ENCODE measurements around the gene HIGD1B. TPM values are rescaled to one million over a fixed set of nuclear protein-coding genes. Genes with fewer than 3 reads are reported as not detected.

HIGD1B gene
- polyA plus RNA-seq, 1 donor from 2014 or later, result not detected

DNA sequence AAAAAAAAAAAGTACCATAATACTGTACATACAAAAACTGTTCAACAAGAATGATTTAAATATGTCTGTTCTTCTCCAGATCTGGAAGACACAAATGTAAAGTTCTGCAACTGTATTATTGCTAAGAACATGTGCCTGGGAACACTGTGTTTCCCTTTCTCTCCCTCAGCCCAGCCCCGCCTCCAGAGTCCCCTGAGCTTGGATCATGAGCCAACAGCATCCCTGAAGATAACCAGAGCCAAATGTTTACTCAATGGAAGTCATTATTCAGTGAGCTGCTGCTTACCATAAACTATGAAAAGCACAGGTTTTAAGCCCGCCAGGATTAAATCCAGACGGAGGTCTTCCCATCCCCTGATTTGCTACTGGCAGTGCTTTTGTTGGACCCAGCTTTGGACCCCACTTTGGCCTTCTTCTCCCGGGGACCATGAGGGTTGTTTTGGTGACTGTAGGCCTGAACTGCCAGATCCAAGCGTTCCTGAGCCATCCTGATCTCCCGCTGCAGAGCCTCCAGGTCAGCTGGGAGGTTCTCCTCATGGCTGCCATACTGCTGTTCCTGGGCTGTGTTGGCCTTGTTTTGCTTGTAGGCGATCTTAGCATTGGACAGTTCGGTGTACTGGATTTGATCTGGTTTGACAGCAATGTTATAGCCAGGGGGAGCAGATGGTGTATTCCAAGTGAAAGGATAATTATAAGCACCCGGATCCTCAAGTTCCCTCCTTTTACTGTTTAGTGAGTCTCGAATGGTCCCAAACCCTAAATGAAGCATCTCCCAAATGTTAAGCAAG is 43.2 kb upstream of the HIGD1B start:
- no peaks in the 10 kb centered on the region for H3F3A ChIP-seq (ENCODE audit: insufficient read depth, low read length, poor library complexity, severe bottlenecking)
- no peaks in the 10 kb centered on the region for H4K20me1 ChIP-seq (ENCODE audit: insufficient read depth)
- no peak overlapping the region for H3K4me3 ChIP-seq (ENCODE audit: low read length)
- H3K9ac ChIP-seq (ENCODE audit: low read length), result no peak overlapping the region
- no peak overlapping the region for H3K4me2 ChIP-seq (ENCODE audit: low read length)
- H3K9me3 ChIP-seq (ENCODE audit: low read length), result no peaks in the 10 kb centered on the region
- no peak overlapping the region for H3K27ac ChIP-seq (ENCODE audit: low read length)
- peaks cover 10% of the 10 kb centered on the region for H3K79me2 ChIP-seq (replicated peaks; ENCODE audit: insufficient read depth, low read length)
- no peak overlapping the region for H2AFZ ChIP-seq (ENCODE audit: low read depth, low read length)
- H3K9me2 ChIP-seq (ENCODE audit: insufficient read depth, low read length), result no peaks in the 10 kb centered on the region
- H3K36me3 ChIP-seq (ENCODE audit: insufficient read depth, low read length), result no peaks in the 10 kb centered on the region
- TF ChIP-seq EZH2 (IDR thresholded peaks at IDR 0.05; ENCODE audit: borderline replicate concordance, insufficient read depth, low read length, poor library complexity, severe bottlenecking) (no peak), SMC3 (conservative IDR thresholded peaks at IDR 0.05; ENCODE audit: poor library complexity) (no peak), TAF1 (IDR thresholded peaks at IDR 0.05; ENCODE audit: low read depth) (no peak), CTCF (IDR thresholded peaks at IDR 0.05; ENCODE audit: poor library complexity, severe bottlenecking) (no peak), RAD21 (conservative IDR thresholded peaks at IDR 0.05) (no peak), MXI1 (conservative IDR thresholded peaks at IDR 0.05; ENCODE audit: poor library complexity, severe bottlenecking) (no peak), POLR2AphosphoS5 (IDR thresholded peaks at IDR 0.05) (no peak), EP300 (conservative IDR thresholded peaks at IDR 0.05; ENCODE audit: poor library complexity, severe bottlenecking) (no peak)
- TF ChIP-seq, protein P1, sequence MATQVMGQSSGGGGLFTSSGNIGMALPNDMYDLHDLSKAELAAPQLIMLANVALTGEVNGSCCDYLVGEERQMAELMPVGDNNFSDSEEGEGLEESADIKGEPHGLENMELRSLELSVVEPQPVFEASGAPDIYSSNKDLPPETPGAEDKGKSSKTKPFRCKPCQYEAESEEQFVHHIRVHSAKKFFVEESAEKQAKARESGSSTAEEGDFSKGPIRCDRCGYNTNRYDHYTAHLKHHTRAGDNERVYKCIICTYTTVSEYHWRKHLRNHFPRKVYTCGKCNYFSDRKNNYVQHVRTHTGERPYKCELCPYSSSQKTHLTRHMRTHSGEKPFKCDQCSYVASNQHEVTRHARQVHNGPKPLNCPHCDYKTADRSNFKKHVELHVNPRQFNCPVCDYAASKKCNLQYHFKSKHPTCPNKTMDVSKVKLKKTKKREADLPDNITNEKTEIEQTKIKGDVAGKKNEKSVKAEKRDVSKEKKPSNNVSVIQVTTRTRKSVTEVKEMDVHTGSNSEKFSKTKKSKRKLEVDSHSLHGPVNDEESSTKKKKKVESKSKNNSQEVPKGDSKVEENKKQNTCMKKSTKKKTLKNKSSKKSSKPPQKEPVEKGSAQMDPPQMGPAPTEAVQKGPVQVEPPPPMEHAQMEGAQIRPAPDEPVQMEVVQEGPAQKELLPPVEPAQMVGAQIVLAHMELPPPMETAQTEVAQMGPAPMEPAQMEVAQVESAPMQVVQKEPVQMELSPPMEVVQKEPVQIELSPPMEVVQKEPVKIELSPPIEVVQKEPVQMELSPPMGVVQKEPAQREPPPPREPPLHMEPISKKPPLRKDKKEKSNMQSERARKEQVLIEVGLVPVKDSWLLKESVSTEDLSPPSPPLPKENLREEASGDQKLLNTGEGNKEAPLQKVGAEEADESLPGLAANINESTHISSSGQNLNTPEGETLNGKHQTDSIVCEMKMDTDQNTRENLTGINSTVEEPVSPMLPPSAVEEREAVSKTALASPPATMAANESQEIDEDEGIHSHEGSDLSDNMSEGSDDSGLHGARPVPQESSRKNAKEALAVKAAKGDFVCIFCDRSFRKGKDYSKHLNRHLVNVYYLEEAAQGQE (IDR thresholded peaks at IDR 0.05; ENCODE audit: borderline replicate concordance), result no peak
- no peaks in the 10 kb centered on the region for H3K27me3 ChIP-seq (ENCODE audit: insufficient read depth, low read depth, low read length)

DNA sequence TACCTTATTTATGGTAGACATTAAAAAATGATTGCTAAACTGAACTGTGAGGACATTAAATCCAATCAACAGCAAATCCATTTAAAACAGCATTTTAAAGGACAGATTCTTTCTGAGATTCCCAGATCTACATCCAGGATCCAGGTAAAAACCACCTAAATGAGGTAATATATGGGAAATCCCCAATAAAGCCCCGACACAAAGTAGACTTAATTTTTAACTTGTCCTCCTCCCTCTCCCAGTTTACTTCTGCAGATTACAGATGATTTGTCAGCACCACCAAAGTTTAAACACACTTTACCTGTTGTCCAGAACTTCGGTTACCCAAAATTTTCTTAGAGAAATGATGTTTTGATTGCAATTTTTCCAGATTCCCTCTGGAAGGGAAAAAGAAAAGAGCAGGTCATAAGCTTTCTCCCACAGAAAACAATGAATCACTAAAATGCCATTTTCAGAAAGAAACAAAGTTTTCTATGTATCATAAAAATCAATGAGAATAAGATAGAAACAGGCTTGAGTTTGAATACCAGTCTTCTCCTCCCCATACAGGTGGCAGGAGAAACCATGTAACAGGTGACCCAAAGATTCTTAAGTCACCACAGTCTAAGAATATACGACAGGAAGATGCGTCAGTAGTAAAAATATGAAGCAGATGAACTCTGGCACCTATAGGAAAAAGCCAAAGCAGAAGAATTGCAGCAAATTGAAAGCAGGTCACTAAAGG is 40.4 kb upstream of the HIGD1B start:
- Histone ChIP-seq H3K27ac (ENCODE audit: low read length) (no peak overlapping the region), H2AFZ (ENCODE audit: low read depth, low read length) (no peak overlapping the region), H4K20me1 (ENCODE audit: insufficient read depth) (no peaks in the 10 kb centered on the region), H3K79me2 (replicated peaks; ENCODE audit: insufficient read depth, low read length) (peaks cover 18% of the 10 kb centered on the region), H3K4me2 (ENCODE audit: low read length) (no peak overlapping the region), H3K27me3 (ENCODE audit: insufficient read depth, low read depth, low read length) (no peaks in the 10 kb centered on the region), H3F3A (ENCODE audit: insufficient read depth, low read length, poor library complexity, severe bottlenecking) (no peaks in the 10 kb centered on the region), H3K9ac (ENCODE audit: low read length) (no peak overlapping the region), H3K36me3 (ENCODE audit: insufficient read depth, low read length) (no peaks in the 10 kb centered on the region), H3K9me2 (ENCODE audit: insufficient read depth, low read length) (no peaks in the 10 kb centered on the region), H3K9me3 (ENCODE audit: low read length) (no peaks in the 10 kb centered on the region), H3K4me3 (ENCODE audit: low read length) (no peak overlapping the region)
- no peak for TF ChIP-seq CTCF (IDR thresholded peaks at IDR 0.05; ENCODE audit: poor library complexity, severe bottlenecking)
- no peak for TF ChIP-seq TAF1 (IDR thresholded peaks at IDR 0.05; ENCODE audit: low read depth)
- TF ChIP-seq EZH2 (IDR thresholded peaks at IDR 0.05; ENCODE audit: borderline replicate concordance, insufficient read depth, low read length, poor library complexity, severe bottlenecking), result no peak
- TF ChIP-seq, protein P1 (IDR thresholded peaks at IDR 0.05; ENCODE audit: borderline replicate concordance), result no peak
- no peak for TF ChIP-seq RAD21 (conservative IDR thresholded peaks at IDR 0.05)
- TF ChIP-seq EP300 (conservative IDR thresholded peaks at IDR 0.05; ENCODE audit: poor library complexity, severe bottlenecking), result no peak
- no peak for TF ChIP-seq POLR2AphosphoS5 (IDR thresholded peaks at IDR 0.05)
- TF ChIP-seq SMC3 (conservative IDR thresholded peaks at IDR 0.05; ENCODE audit: poor library complexity), result no peak
- no peak for TF ChIP-seq MXI1 (conservative IDR thresholded peaks at IDR 0.05; ENCODE audit: poor library complexity, severe bottlenecking)

Data from neural cell (in vitro differentiated cells).